ENCODE data around the gene NAA80. TPM values are rescaled to one million over a fixed set of nuclear protein-coding genes. Genes with fewer than 3 reads are reported as not detected.

NAA80 gene
- total and polyA plus RNA-seq, 10 of the 15 experiments (the other 5 are each of a cell fraction or from before 2014, with no cell fraction given): 0.48 to 12.7 (median 6.7) TPM

- ChIA-PET CTCF (interaction anchor here (1.0 to 5.4 kb wide), 7 partner anchors 8 to 264 kb away, joined by 3 to 65 read pairs (median 4); no protein-coding TSS in a partner anchor), SMC1A (ENCODE audit: uncharacterized antibody, unreplicated experiment) (no interaction called here), POLR2A (interaction anchor here (0.8 to 1.3 kb wide), 2 partner anchors 9 to 169 kb away, joined by 3 read pairs; no protein-coding TSS in a partner anchor), RAD21 (ENCODE audit: unreplicated experiment) (no interaction called here)
- H3K36me3 ChIP-seq (ENCODE audit: control insufficient read depth in 2 of 2, insufficient read depth in 2 of 2, low read length in 1 of 2): peaks cover 0 to 5% of the 10 kb centered on the region in 2 experiments; a peak in 1 of 4 replicates
- FAIRE-seq: peak; percentile 47
- TF ChIP-seq LARP7 (IDR thresholded peaks at IDR 0.05) (peak; percentile 60; the same call in 1 of the 2 replicates), YBX1 (IDR thresholded peaks at IDR 0.05) (no peak), KAT2A (conservative IDR thresholded peaks at IDR 0.05; ENCODE audit: control insufficient read depth, low read depth, low read length) (no peak), NRF1 (conservative IDR thresholded peaks at IDR 0.05; ENCODE audit: low read depth, low read length) (peak; percentile 58), GATAD2B (conservative IDR thresholded peaks at IDR 0.05; ENCODE audit: low read depth) (0 out of 2 replicates have a peak, but pooled peaks have one; percentile 27), DPF2 (IDR thresholded peaks at IDR 0.05) (0 out of 2 replicates have a peak, but pooled peaks have one; percentile 17), RB1 (IDR thresholded peaks at IDR 0.05; ENCODE audit: borderline replicate concordance) (peak; percentile 15; the same call in 1 of the 2 replicates), GABPA (IDR thresholded peaks at IDR 0.05; ENCODE audit: low read depth) (no peak), TCF12 (IDR thresholded peaks at IDR 0.05; ENCODE audit: low read depth, low read length) (no peak), MXI1 (IDR thresholded peaks at IDR 0.05; ENCODE audit: low read depth, low read length) (0 out of 2 replicates have a peak, but pooled peaks have one; percentile 25), EGR1 (IDR thresholded peaks at IDR 0.05; ENCODE audit: borderline replicate concordance in 1 of 2, low read depth in 2 of 2, low read length in 2 of 2) (no peak), BMI1 (IDR thresholded peaks at IDR 0.05; ENCODE audit: borderline replicate concordance) (peak; percentile 58), BCL3 (IDR thresholded peaks at IDR 0.05; ENCODE audit: borderline replicate concordance, insufficient read depth, low read depth, low read length, poor library complexity, severe bottlenecking) (no peak)
- TF ChIP-seq, protein P1, sequence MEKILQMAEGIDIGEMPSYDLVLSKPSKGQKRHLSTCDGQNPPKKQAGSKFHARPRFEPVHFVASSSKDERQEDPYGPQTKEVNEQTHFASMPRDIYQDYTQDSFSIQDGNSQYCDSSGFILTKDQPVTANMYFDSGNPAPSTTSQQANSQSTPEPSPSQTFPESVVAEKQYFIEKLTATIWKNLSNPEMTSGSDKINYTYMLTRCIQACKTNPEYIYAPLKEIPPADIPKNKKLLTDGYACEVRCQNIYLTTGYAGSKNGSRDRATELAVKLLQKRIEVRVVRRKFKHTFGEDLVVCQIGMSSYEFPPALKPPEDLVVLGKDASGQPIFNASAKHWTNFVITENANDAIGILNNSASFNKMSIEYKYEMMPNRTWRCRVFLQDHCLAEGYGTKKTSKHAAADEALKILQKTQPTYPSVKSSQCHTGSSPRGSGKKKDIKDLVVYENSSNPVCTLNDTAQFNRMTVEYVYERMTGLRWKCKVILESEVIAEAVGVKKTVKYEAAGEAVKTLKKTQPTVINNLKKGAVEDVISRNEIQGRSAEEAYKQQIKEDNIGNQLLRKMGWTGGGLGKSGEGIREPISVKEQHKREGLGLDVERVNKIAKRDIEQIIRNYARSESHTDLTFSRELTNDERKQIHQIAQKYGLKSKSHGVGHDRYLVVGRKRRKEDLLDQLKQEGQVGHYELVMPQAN (conservative IDR thresholded peaks at IDR 0.05): peak; percentile 49; the same call in 1 of the 2 replicates
- no peaks in the 10 kb centered on the region for H4K20me1 ChIP-seq (ENCODE audit: control insufficient read depth, insufficient read depth)
- peak within 1 kb of the TSS; percentile 58; the same call in 1 of the 2 replicates for H3K4me3 ChIP-seq
- intact Hi-C loops (cut with micrococcal nuclease; ENCODE audit: unreplicated experiment) (loop anchor here (2.0 kb wide), 2 partner anchors 197 to 269 kb away; no protein-coding TSS in a partner anchor), in situ Hi-C loops (cut with MboI) (loop anchor here (5.0 kb wide), 1 partner anchor 202 kb away; no protein-coding TSS in a partner anchor)
- no peaks in the 10 kb centered on the region for H3K27me3 ChIP-seq (replicated peaks in 1 of 2; ENCODE audit: control insufficient read depth in 2 of 2, insufficient read depth in 2 of 2, low read length in 1 of 2)
- H3K9me3 ChIP-seq (replicated peaks; ENCODE audit: control insufficient read depth, insufficient read depth, low read length): no peaks in the 10 kb centered on the region
- WGBS (ENCODE audit: insufficient coverage, insufficient replicate concordance, low lambda C conversion rate, missing lambda C conversion rate): 10% methylated on average over 43 of the region's 45 CpGs
- H3K4me1 ChIP-seq (ENCODE audit: control insufficient read depth, insufficient read depth, low read length): peaks cover 20% of the 10 kb centered on the region
- H3K9ac ChIP-seq (ENCODE audit: control insufficient read depth, insufficient read depth, low read length): no peak within 1 kb of the TSS
- no peak within 1 kb of the TSS for H3K27ac ChIP-seq (ENCODE audit: control insufficient read depth, insufficient read depth)
- peaks cover 12% of the 10 kb centered on the region for H3K79me2 ChIP-seq (ENCODE audit: control insufficient read depth, insufficient read depth, low read length)
- peak within 1 kb of the TSS; percentile 20 for H2AFZ ChIP-seq (ENCODE audit: control insufficient read depth, low read depth, low read length)
- peak within 1 kb of the TSS; percentile 62 for H3K4me2 ChIP-seq (ENCODE audit: control insufficient read depth, insufficient read depth)
- DNase-seq (ENCODE audit: low read depth, low spot score): no peak
- BruUV-seq (replicated peaks): no TSS peak
- peak; percentile 40 for ATAC-seq
These were observed 46.5 kb upstream of the NAA80 start, which contains the start of gene ZMYND10 for GRCh38 chr3:50345586-50346234. Gene ZMYND10, minus strand, starts transcription at chr3:50345732. Its CDS starts 153 bp downstream, at chr3:50345579.

Measured in GM12878 (cell line).